Neuronal stem cell (in vitro differentiated cells): ENCODE data around the gene ZNF354C.

Source experiments
- DNase-seq: peaks from one replicate; pipeline ENCODE4 v3.0.0-alpha.2; 2013; ENCODE audit warnings: low spot score
- H2AFZ ChIP-seq: one replicate; pipeline ENCODE4 v1.6.1; 2013; ENCODE audit warnings: mild to moderate bottlenecking, low read length, inconsistent platforms
- H2AK5ac ChIP-seq: 2 replicates; pipeline ENCODE4 v1.6.1; 2013; ENCODE audit warnings: low read depth, mild to moderate bottlenecking, inconsistent platforms, low read length, moderate library complexity, mixed read lengths
- H2BK120ac ChIP-seq: 2 replicates; pipeline ENCODE4 v1.6.1; 2013; ENCODE audit warnings: low read depth, mild to moderate bottlenecking, inconsistent platforms, low read length, moderate library complexity, mixed read lengths
- H2BK12ac ChIP-seq: one replicate; pipeline ENCODE4 v1.6.1; 2013; ENCODE audit warnings: low read length, inconsistent platforms
- H2BK15ac ChIP-seq: 2 replicates; pipeline ENCODE4 v1.6.1; 2013; ENCODE audit warnings: mild to moderate bottlenecking, low read length, inconsistent platforms, mixed read lengths
- H2BK5ac ChIP-seq: one replicate; pipeline ENCODE4 v1.6.1; 2013; ENCODE audit warnings: inconsistent platforms, mild to moderate bottlenecking, low read length, moderate library complexity
- H3K14ac ChIP-seq: one replicate; pipeline ENCODE4 v1.6.1; 2013; ENCODE audit warnings: low read length, inconsistent platforms
- H3K18ac ChIP-seq: 2 replicates; pipeline ENCODE4 v1.6.1; 2013; ENCODE audit warnings: low read length, inconsistent platforms
- H3K23ac ChIP-seq: 2 replicates; pipeline ENCODE4 v1.6.1; 2013; ENCODE audit warnings: low read depth, mild to moderate bottlenecking, mixed read lengths, low read length, inconsistent platforms; ENCODE audit not compliant: poor library complexity
- H3K27ac ChIP-seq: replicated peaks from 3 replicates; pipeline ENCODE4 v1.5.1; 2013; ENCODE audit warnings: low read length, inconsistent platforms
- H3K27me3 ChIP-seq, 3 experiments: 2 replicates each; pipeline ENCODE4 v1.6.1; 2013; ENCODE audit warnings: low read length in 3 of 3, mild to moderate bottlenecking in 2 of 3, inconsistent platforms in 1 of 3, low read depth in 1 of 3, mixed read lengths in 1 of 3, moderate library complexity in 1 of 3; ENCODE audit not compliant: control insufficient read depth in 3 of 3, insufficient read depth in 3 of 3
- H3K36me3 ChIP-seq, 2 donors: replicated peaks in 1 of 2; 2 replicates each; pipeline ENCODE4 v1.6.1; 2013; ENCODE audit warnings: low read length in 2 of 2; ENCODE audit not compliant: control insufficient read depth in 2 of 2, insufficient read depth in 2 of 2
- H3K4ac ChIP-seq: 2 replicates; pipeline ENCODE4 v1.6.1; 2013; ENCODE audit warnings: inconsistent platforms, mild to moderate bottlenecking, low read length, moderate library complexity
- H3K4me1 ChIP-seq, 2 donors: 1 replicate in 1 of 2; 2 replicates in 1 of 2; pipeline ENCODE4 v1.6.1; 2013; ENCODE audit warnings: low read length in 2 of 2, low read depth in 1 of 2; ENCODE audit not compliant: control insufficient read depth in 2 of 2, insufficient read depth in 1 of 2
- H3K4me2 ChIP-seq: one replicate; pipeline ENCODE4 v1.6.1; 2013; ENCODE audit warnings: mild to moderate bottlenecking, low read length, inconsistent platforms; ENCODE audit not compliant: insufficient read depth, poor library complexity, severe bottlenecking
- H3K4me3 ChIP-seq, 2 donors: 2 replicates each; pipeline ENCODE4 v1.5.1; 2013; ENCODE audit warnings: low read length in 2 of 2, mild to moderate bottlenecking in 2 of 2, inconsistent platforms in 1 of 2, moderate library complexity in 1 of 2
- H3K79me1 ChIP-seq: one replicate; pipeline ENCODE4 v1.6.1; 2013; ENCODE audit warnings: low read depth, mild to moderate bottlenecking, inconsistent platforms, low read length, moderate library complexity
- H3K9ac ChIP-seq: one replicate; pipeline ENCODE4 v1.6.1; 2013; ENCODE audit warnings: mild to moderate bottlenecking, low read depth, low read length, inconsistent platforms; ENCODE audit not compliant: poor library complexity
- H3K9me3 ChIP-seq, 2 donors: replicated peaks in 1 of 2; 2 replicates each; pipeline versions ENCODE3 to v1.6.1; 2013; ENCODE audit warnings: low read length in 2 of 2, mild to moderate bottlenecking in 2 of 2, inconsistent platforms in 1 of 2, low read depth in 1 of 2, mixed read lengths in 1 of 2, moderate library complexity in 1 of 2; ENCODE audit not compliant: control insufficient read depth in 2 of 2, insufficient read depth in 1 of 2
- H4K8ac ChIP-seq: one replicate; pipeline ENCODE4 v1.6.1; 2013; ENCODE audit warnings: low read depth, mild to moderate bottlenecking, inconsistent platforms, low read length, moderate library complexity
- H4K91ac ChIP-seq: one replicate; pipeline ENCODE4 v1.6.1; 2013; ENCODE audit warnings: low read length, low read depth, mild to moderate bottlenecking, inconsistent platforms; ENCODE audit not compliant: poor library complexity
- WGBS, 2 donors: extraction: QIAGEN DNeasy Blood & Tissue Kit; methylation state at CpG; one replicate each; pipeline ENCODE4 v1.1.7; 2013; ENCODE audit warnings: missing lambda C conversion rate in 2 of 2, mixed read lengths in 1 of 2; ENCODE audit not compliant: insufficient read length in 2 of 2, insufficient replicate concordance in 1 of 2; ENCODE audit errors: extremely low coverage in 2 of 2; 5-methylcytosine and 5-hydroxymethylcytosine counted together

The ZNF354C gene

DNA sequence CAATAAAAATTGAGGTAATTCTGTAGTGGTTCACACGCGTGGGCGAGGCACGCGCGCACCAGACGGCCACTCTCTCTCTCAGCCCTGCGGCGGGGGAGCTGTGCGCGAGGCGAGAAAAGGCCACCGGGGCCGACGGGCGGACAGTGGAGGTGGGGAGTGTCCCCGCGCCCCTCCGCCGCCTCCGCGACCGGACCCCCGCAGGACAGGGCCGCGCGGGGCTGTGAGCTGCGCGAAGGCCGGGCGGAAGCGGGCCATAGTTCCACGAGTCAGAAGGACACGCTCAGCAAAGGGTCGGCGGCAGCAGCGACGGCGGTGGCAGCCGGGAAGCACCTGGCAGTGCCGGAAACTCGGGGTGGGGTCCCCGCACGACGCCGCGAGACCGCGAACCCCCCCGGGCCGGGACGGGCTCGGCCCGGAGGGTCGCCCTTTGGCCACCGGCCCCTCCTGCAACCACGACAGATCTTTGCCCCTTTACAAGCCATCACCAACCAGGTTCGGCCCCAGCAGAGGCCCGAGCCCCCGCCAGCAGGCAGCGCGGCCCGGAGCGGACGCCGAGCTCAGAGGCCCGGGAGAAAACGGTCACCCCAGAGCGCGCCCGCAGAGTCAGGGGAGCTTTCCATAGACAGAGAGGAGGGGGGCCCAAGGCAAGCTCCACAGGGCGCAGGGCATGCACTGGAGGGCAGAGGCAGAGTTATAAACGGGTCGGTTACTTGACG is 60.9 kb downstream of the ZNF354C start:
- Histone ChIP-seq H4K8ac (peak overlapping the region; percentile 65), H3K18ac (no peak overlapping the region), H2BK5ac (no peak overlapping the region), H4K91ac (no peak overlapping the region), H2BK15ac (no peak overlapping the region), H3K4me3 (no peak overlapping the region), H2BK120ac (no peak overlapping the region), H3K4me1 (no peaks in the 10 kb centered on the region), H3K36me3 (no peaks in the 10 kb centered on the region), H3K79me1 (no peaks in the 10 kb centered on the region), H3K23ac (no peak overlapping the region), H2BK12ac (no peak overlapping the region), H2AK5ac (no peak overlapping the region), H3K9me3 (peaks cover 3 to 50% of the 10 kb centered on the region in 2 donors), H3K4me2 (no peak overlapping the region), H3K27me3 (no peaks in the 10 kb centered on the region), H3K9ac (peak overlapping the region; percentile 21), H3K27ac (no peak overlapping the region), H2AFZ (no peak overlapping the region), H3K14ac (peak overlapping the region; percentile 21), H3K4ac (no peak overlapping the region)
- WGBS, 2 donors: no CpG with 5 or more reads among the region's 75 CpGs
- no peak for DNase-seq

DNA sequence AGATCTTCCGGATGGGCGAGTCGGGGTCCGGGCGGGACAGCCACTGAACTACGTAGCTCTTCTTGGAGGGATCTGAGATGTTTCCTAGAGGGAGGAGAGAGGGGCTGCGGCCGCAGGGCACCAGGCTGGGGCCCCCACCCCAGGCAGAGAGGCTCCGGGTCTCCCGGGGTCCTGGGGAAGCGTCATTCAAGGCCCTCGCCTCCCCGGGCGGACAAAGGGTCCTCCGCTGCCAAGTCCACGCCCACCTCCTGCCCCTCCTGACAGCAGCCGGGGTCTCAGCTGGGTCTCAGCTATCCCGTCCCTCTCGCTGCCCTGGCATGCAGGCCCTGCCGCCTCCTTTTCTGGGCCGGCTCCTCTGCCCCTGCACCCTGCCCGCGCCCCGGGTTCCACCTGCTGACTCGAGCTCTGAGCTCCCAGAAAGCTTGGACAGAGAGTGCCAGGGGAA is 61.5 kb downstream of the ZNF354C start:
- no peak overlapping the region for H3K18ac ChIP-seq
- no peak overlapping the region for H4K91ac ChIP-seq
- no peak overlapping the region for H3K27ac ChIP-seq
- H3K4me2 ChIP-seq: no peak overlapping the region
- no peak overlapping the region for H2BK120ac ChIP-seq
- H3K4me3 ChIP-seq: no peak overlapping the region
- peaks cover 3 to 49% of the 10 kb centered on the region in 2 donors for H3K9me3 ChIP-seq
- H2BK12ac ChIP-seq: no peak overlapping the region
- WGBS, 2 donors: no CpG with 5 or more reads among the region's 25 CpGs
- DNase-seq: no peak
- no peak overlapping the region for H3K14ac ChIP-seq
- no peaks in the 10 kb centered on the region for H3K4me1 ChIP-seq
- peak overlapping the region; percentile 65 for H4K8ac ChIP-seq
- no peak overlapping the region for H2BK5ac ChIP-seq
- no peak overlapping the region for H3K9ac ChIP-seq
- H2BK15ac ChIP-seq: no peak overlapping the region
- no peak overlapping the region for H2AK5ac ChIP-seq
- H3K79me1 ChIP-seq: no peaks in the 10 kb centered on the region
- no peaks in the 10 kb centered on the region for H3K36me3 ChIP-seq
- H3K4ac ChIP-seq: no peak overlapping the region
- H3K27me3 ChIP-seq: no peaks in the 10 kb centered on the region
- no peak overlapping the region for H3K23ac ChIP-seq
- no peak overlapping the region for H2AFZ ChIP-seq

DNA sequence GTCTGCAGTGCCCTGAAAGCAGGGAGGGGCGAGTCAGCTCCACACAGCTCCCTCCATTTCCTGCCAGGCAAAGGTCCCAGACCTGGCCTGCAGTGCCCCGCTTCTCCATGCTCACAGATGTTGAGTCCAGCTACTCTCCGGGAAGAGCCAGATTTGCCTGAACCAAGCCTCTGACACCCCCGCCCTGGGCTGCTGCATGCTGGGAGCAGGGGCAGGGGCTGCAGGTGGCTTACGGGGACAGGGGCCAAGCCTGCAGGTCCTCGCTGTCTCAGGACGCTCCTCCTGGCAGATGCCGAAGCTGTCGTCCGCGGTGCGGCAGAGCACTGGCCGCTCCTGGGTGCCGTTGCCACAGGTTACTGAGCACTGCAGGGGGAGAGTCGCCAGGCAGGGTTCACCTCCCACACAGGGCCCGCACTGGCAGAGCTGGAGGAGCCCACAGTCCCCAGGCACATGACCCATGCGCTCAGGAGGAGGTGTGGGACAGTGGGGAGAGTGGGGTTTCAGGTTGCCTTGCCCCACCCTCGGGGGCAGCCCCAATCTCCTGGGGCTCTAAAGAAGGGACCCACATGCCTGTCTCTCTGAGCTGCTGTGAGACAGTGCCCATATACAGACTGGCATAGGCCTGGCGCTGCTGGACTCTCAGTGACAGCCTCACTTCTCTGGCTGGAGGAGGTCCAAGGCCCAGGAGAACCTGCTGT is 62.4 kb downstream of the ZNF354C start:
- H3K27ac ChIP-seq: no peak overlapping the region
- H2BK12ac ChIP-seq: no peak overlapping the region
- no peak overlapping the region for H3K4me2 ChIP-seq
- H3K9ac ChIP-seq: no peak overlapping the region
- H3K9me3 ChIP-seq: peaks cover 3 to 44% of the 10 kb centered on the region in 2 donors
- no peak overlapping the region for H4K91ac ChIP-seq
- no peak overlapping the region for H3K14ac ChIP-seq
- no peak for DNase-seq
- H3K36me3 ChIP-seq: no peaks in the 10 kb centered on the region
- H3K27me3 ChIP-seq: no peaks in the 10 kb centered on the region
- H2AK5ac ChIP-seq: no peak overlapping the region
- H2BK5ac ChIP-seq: no peak overlapping the region
- H3K4ac ChIP-seq: no peak overlapping the region
- H3K79me1 ChIP-seq: no peaks in the 10 kb centered on the region
- H3K23ac ChIP-seq: peak overlapping the region; percentile 11
- peak overlapping the region; percentile 28 for H3K18ac ChIP-seq
- H3K4me1 ChIP-seq: no peaks in the 10 kb centered on the region
- H2BK15ac ChIP-seq: no peak overlapping the region
- no peak overlapping the region for H4K8ac ChIP-seq
- no peak overlapping the region for H2BK120ac ChIP-seq
- no peak overlapping the region for H2AFZ ChIP-seq
- peak overlapping the region in 1 of 2 donors; percentile 3 for H3K4me3 ChIP-seq
- WGBS, 2 donors: no CpG with 5 or more reads among the region's 19 CpGs

DNA sequence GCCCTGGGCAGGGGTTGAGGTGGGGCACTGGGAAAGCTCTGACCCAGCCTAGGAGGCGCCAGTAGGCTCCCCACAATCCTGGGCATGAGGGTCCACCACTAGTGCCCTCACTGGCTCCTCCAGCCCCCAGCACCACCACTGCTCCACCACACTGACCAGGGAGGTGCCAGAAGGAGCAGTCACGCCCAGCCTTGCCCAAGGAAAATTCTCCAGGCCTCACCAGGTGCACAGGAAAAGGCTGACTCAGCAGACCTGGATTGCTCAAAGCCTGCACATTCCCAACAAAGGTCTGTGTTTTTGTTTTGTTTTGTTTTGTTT is 62.9 kb downstream of the ZNF354C start:
- no peak overlapping the region for H4K8ac ChIP-seq
- no peak overlapping the region for H2BK120ac ChIP-seq
- H3K4ac ChIP-seq: no peak overlapping the region
- no peak overlapping the region for H2AFZ ChIP-seq
- H3K4me3 ChIP-seq: peak overlapping the region in 1 of 2 donors; percentile 27
- H3K4me2 ChIP-seq: no peak overlapping the region
- no peak overlapping the region for H2BK15ac ChIP-seq
- no peak overlapping the region for H3K23ac ChIP-seq
- H4K91ac ChIP-seq: no peak overlapping the region
- no CpG with 5 or more reads among the region's 2 CpGs for WGBS, 2 donors
- H3K18ac ChIP-seq: no peak overlapping the region
- no peak for DNase-seq
- H3K4me1 ChIP-seq: no peaks in the 10 kb centered on the region
- no peaks in the 10 kb centered on the region for H3K27me3 ChIP-seq
- H3K36me3 ChIP-seq: no peaks in the 10 kb centered on the region
- H2BK12ac ChIP-seq: no peak overlapping the region
- H3K14ac ChIP-seq: no peak overlapping the region
- no peak overlapping the region for H2AK5ac ChIP-seq
- H3K79me1 ChIP-seq: no peaks in the 10 kb centered on the region
- H3K9ac ChIP-seq: no peak overlapping the region
- peaks cover 3 to 45% of the 10 kb centered on the region in 2 donors for H3K9me3 ChIP-seq
- no peak overlapping the region for H3K27ac ChIP-seq
- no peak overlapping the region for H2BK5ac ChIP-seq
